HEK293 (cell line): ENCODE data around the gene PRKCA.

Experiments used
- CTCF ChIA-PET: fragments of 350-600 bp; formaldehyde crosslinking; extraction: SDS; loops from one replicate; lab custom pipeline; 2021; ENCODE audit warnings: antibody characterized with exemption; lab: Yijun Ruan, JAX
- POLR2A ChIA-PET: fragments of 300-600 bp; formaldehyde crosslinking; extraction: SDS; loops from one replicate; lab custom pipeline; 2020; ENCODE audit warnings: antibody characterized with exemption, inconsistent platforms; lab: Yijun Ruan, JAX
- H3K27ac ChIP-seq: fragments of 200-500 bp; sonication (Bioruptor generic); 2 replicates; pipeline ENCODE4 v1.5.1; 2014; ENCODE audit warnings: low read depth, low read length, control low read depth, inconsistent platforms; ENCODE audit errors: extremely low read depth
- H3K36me3 ChIP-seq, 2 experiments: fragments of 200-500 bp in 1 of 2; sonication (Bioruptor generic) in 1 of 2; 1 replicate in 1 of 2; 2 replicates in 1 of 2; pipeline ENCODE4 v1.5.1; 2014 to 2017; ENCODE audit warnings: inconsistent platforms in 2 of 2, low read length in 2 of 2; ENCODE audit not compliant: control insufficient read depth in 2 of 2, insufficient read depth in 1 of 2
- H3K4me1 ChIP-seq: fragments of 200-500 bp; sonication (Bioruptor generic); 2 replicates; pipeline ENCODE4 v1.5.1; 2014; ENCODE audit warnings: mild to moderate bottlenecking, low read length, inconsistent platforms; ENCODE audit not compliant: control insufficient read depth, insufficient read depth
- H3K4me3 ChIP-seq: 2 replicates; pipeline ENCODE4 v1.5.1; 2011; ENCODE audit warnings: low read depth, mild to moderate bottlenecking, control low read depth, low read length, moderate library complexity
- H3K9me3 ChIP-seq: fragments of 200-500 bp; sonication (Bioruptor generic); 2 replicates; pipeline ENCODE4 v1.5.1; 2014; ENCODE audit warnings: low read depth, low read length, inconsistent platforms; ENCODE audit not compliant: control insufficient read depth, insufficient read depth
- FEZF1 ChIP-seq: fragments of 450-650 bp; formaldehyde crosslinking; IDR thresholded peaks from 2 replicates; pipeline ENCODE4 v1.5.1; 2016; ENCODE audit warnings: missing biosample characterization, missing genetic modification characterization
- GLI2 ChIP-seq: fragments of 450-650 bp; formaldehyde crosslinking; IDR thresholded peaks from 2 replicates; pipeline ENCODE4; 2017; ENCODE audit warnings: missing biosample characterization, missing genetic modification characterization, low read depth, borderline replicate concordance
- MZF1 ChIP-seq: fragments of 450-650 bp; formaldehyde crosslinking; IDR thresholded peaks from 2 replicates; pipeline ENCODE4 v1.5.1; 2017; ENCODE audit warnings: missing biosample characterization, missing genetic modification characterization, borderline replicate concordance
- SP2 ChIP-seq: fragments of 450-650 bp; formaldehyde crosslinking; IDR thresholded peaks from 2 replicates; pipeline ENCODE4 v1.5.1; 2016; ENCODE audit warnings: missing biosample characterization, missing genetic modification characterization
- TCF7L2 ChIP-seq: IDR thresholded peaks from 2 replicates; pipeline ENCODE4 v1.6.1; 2011; ENCODE audit warnings: low read depth, mild to moderate bottlenecking, inconsistent platforms, low read length, moderate library complexity, borderline replicate concordance
- TRIM28 ChIP-seq: IDR thresholded peaks from 2 replicates; pipeline ENCODE4 v1.6.1; 2011; ENCODE audit warnings: low read length, control low read depth, borderline replicate concordance
- WT1 ChIP-seq: fragments of 450-650 bp; formaldehyde crosslinking; IDR thresholded peaks from 2 replicates; pipeline ENCODE4 v1.5.1; 2016; ENCODE audit warnings: missing biosample characterization, missing genetic modification characterization
- ZFP41 ChIP-seq: fragments of 450-650 bp; formaldehyde crosslinking; IDR thresholded peaks from 2 replicates; pipeline ENCODE4 v1.5.1; 2016; ENCODE audit warnings: missing biosample characterization, missing genetic modification characterization, borderline replicate concordance
- ZNF221 ChIP-seq: fragments of 450-650 bp; formaldehyde crosslinking; IDR thresholded peaks from 2 replicates; pipeline ENCODE4 v1.5.1; 2017; ENCODE audit warnings: missing biosample characterization, missing genetic modification characterization, borderline replicate concordance
- ZNF23 ChIP-seq: fragments of 450-650 bp; formaldehyde crosslinking; IDR thresholded peaks from 2 replicates; pipeline ENCODE4 v1.5.1; 2016; ENCODE audit warnings: missing biosample characterization, missing genetic modification characterization, borderline replicate concordance
- ZNF280D ChIP-seq: fragments of 450-650 bp; formaldehyde crosslinking; IDR thresholded peaks from 2 replicates; pipeline ENCODE4 v1.5.1; 2016; ENCODE audit warnings: missing biosample characterization, missing genetic modification characterization
- ZNF350 ChIP-seq: fragments of 450-650 bp; formaldehyde crosslinking; IDR thresholded peaks from 2 replicates; pipeline ENCODE4 v1.5.0; 2017; ENCODE audit warnings: missing biosample characterization, mild to moderate bottlenecking, missing genetic modification characterization
- ZNF561 ChIP-seq: fragments of 450-650 bp; IDR thresholded peaks from 2 replicates; pipeline ENCODE4 v1.5.1; 2018; ENCODE audit warnings: missing biosample characterization, missing genetic modification characterization, borderline replicate concordance
- ZNF777 ChIP-seq: fragments of 450-650 bp; formaldehyde crosslinking; IDR thresholded peaks from 2 replicates; pipeline ENCODE4 v1.5.1; 2017; ENCODE audit warnings: missing biosample characterization, missing genetic modification characterization, borderline replicate concordance
- TF ChIP-seq, protein P1 (sequence below): fragments of 450-650 bp; formaldehyde crosslinking; IDR thresholded peaks from 2 replicates; pipeline ENCODE4 v1.5.1; 2016; ENCODE audit warnings: missing biosample characterization, missing genetic modification characterization
- TF ChIP-seq, protein P2 (sequence below): fragments of 450-650 bp; IDR thresholded peaks from 2 replicates; pipeline ENCODE4 v1.5.1; 2018; ENCODE audit warnings: missing biosample characterization, mild to moderate bottlenecking, missing genetic modification characterization
- TF ChIP-seq, protein P3 (sequence below): fragments of 450-650 bp; formaldehyde crosslinking; IDR thresholded peaks from 2 replicates; pipeline ENCODE4 v1.5.1; 2016; ENCODE audit warnings: missing biosample characterization, missing genetic modification characterization

PRKCA gene

DNA sequence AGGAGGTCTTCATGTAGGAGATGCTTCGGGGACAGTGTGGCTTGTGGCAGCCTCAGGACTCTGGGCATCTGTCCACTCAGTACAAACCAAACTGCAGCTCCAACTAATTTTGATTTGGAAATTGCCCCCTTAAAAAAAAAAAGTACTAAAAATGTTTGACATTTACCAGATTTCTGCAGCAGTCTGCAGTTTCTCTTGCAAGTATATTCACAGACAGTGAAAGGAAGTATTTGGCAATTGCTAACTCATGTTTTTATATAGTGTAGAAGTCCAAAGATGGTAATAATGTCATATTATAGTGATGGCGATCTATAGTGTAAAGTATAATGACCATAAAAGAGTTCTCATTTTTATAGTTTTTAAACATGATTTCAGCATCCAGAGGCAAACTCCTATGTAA is 218.6 kb downstream of the PRKCA start:
- no peak overlapping the region for H3K27ac ChIP-seq
- H3K36me3 ChIP-seq = no peaks in the 10 kb centered on the region
- ChIA-PET CTCF (no interaction called here), POLR2A (no interaction called here)
- no peaks in the 10 kb centered on the region for H3K9me3 ChIP-seq
- H3K4me3 ChIP-seq = no peak overlapping the region
- no peak for TF ChIP-seq TRIM28
- no peak for TF ChIP-seq ZNF280D
- no peak for TF ChIP-seq MZF1 (tag by site-specific recombination)
- TF ChIP-seq ZNF350 (tag by site-specific recombination) = no peak
- TF ChIP-seq WT1 (tag by site-specific recombination) = no peak
- TF ChIP-seq, protein P1, sequence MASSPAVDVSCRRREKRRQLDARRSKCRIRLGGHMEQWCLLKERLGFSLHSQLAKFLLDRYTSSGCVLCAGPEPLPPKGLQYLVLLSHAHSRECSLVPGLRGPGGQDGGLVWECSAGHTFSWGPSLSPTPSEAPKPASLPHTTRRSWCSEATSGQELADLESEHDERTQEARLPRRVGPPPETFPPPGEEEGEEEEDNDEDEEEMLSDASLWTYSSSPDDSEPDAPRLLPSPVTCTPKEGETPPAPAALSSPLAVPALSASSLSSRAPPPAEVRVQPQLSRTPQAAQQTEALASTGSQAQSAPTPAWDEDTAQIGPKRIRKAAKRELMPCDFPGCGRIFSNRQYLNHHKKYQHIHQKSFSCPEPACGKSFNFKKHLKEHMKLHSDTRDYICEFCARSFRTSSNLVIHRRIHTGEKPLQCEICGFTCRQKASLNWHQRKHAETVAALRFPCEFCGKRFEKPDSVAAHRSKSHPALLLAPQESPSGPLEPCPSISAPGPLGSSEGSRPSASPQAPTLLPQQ (tag by site-specific recombination) = no peak
- no peak for TF ChIP-seq GLI2 (tag by site-specific recombination)
- TF ChIP-seq ZFP41 = no peak
- no peak for TF ChIP-seq FEZF1 (tag by site-specific recombination)
- TF ChIP-seq ZNF561 (tag by site-specific recombination) = no peak
- TF ChIP-seq ZNF221 (tag by site-specific recombination) = no peak
- no peak for TF ChIP-seq TCF7L2
- TF ChIP-seq, protein P2, sequence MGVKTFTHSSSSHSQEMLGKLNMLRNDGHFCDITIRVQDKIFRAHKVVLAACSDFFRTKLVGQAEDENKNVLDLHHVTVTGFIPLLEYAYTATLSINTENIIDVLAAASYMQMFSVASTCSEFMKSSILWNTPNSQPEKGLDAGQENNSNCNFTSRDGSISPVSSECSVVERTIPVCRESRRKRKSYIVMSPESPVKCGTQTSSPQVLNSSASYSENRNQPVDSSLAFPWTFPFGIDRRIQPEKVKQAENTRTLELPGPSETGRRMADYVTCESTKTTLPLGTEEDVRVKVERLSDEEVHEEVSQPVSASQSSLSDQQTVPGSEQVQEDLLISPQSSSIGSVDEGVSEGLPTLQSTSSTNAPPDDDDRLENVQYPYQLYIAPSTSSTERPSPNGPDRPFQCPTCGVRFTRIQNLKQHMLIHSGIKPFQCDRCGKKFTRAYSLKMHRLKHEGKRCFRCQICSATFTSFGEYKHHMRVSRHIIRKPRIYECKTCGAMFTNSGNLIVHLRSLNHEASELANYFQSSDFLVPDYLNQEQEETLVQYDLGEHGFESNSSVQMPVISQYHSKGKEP (tag by site-specific recombination) = no peak
- no peak for TF ChIP-seq ZNF777 (tag by site-specific recombination)
- TF ChIP-seq SP2 = no peak
- TF ChIP-seq, protein P3, sequence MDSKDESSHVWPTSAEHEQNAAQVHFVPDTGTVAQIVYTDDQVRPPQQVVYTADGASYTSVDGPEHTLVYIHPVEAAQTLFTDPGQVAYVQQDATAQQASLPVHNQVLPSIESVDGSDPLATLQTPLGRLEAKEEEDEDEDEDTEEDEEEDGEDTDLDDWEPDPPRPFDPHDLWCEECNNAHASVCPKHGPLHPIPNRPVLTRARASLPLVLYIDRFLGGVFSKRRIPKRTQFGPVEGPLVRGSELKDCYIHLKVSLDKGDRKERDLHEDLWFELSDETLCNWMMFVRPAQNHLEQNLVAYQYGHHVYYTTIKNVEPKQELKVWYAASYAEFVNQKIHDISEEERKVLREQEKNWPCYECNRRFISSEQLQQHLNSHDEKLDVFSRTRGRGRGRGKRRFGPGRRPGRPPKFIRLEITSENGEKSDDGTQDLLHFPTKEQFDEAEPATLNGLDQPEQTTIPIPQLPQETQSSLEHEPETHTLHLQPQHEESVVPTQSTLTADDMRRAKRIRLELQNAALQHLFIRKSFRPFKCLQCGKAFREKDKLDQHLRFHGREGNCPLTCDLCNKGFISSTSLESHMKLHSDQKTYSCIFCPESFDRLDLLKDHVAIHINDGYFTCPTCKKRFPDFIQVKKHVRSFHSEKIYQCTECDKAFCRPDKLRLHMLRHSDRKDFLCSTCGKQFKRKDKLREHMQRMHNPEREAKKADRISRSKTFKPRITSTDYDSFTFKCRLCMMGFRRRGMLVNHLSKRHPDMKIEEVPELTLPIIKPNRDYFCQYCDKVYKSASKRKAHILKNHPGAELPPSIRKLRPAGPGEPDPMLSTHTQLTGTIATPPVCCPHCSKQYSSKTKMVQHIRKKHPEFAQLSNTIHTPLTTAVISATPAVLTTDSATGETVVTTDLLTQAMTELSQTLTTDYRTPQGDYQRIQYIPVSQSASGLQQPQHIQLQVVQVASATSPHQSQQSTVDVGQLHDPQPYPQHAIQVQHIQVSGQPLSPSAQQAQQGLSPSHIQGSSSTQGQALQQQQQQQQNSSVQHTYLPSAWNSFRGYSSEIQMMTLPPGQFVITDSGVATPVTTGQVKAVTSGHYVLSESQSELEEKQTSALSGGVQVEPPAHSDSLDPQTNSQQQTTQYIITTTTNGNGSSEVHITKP (tag by site-specific recombination) = no peak
- no peak for TF ChIP-seq ZNF23 (tag by site-specific recombination)
- peaks cover 7% of the 10 kb centered on the region for H3K4me1 ChIP-seq
